Osteocyte (in vitro differentiated cells): ENCODE data around the gene DDX10. TPM values are rescaled to one million over a fixed set of nuclear protein-coding genes. Genes with fewer than 3 reads are reported as not detected.

Experiments
- DNase-seq: peaks from one replicate; pipeline ENCODE4 v3.0.0; 2021; ENCODE audit warnings: mixed read lengths; ENCODE audit not compliant: unreplicated experiment; ENCODE audit errors: extremely low spot score
- H3K27ac Mint-ChIP-seq: one replicate; pipeline ENCODE4 v1.8.0; 2021; ENCODE audit warnings: mild to moderate bottlenecking, mixed read lengths; ENCODE audit not compliant: unreplicated experiment
- H3K27me3 Mint-ChIP-seq: one replicate; pipeline ENCODE4 v1.8.0; 2021; ENCODE audit warnings: mixed read lengths; ENCODE audit not compliant: unreplicated experiment
- H3K36me3 Mint-ChIP-seq: one replicate; pipeline ENCODE4 v1.8.0; 2021; ENCODE audit warnings: mixed read lengths; ENCODE audit not compliant: unreplicated experiment
- H3K4me1 Mint-ChIP-seq: one replicate; pipeline ENCODE4 v1.8.0; 2021; ENCODE audit warnings: mixed read lengths; ENCODE audit not compliant: unreplicated experiment
- H3K4me3 Mint-ChIP-seq: one replicate; pipeline ENCODE4 v1.8.0; 2021; ENCODE audit warnings: mild to moderate bottlenecking, moderate library complexity, mixed read lengths; ENCODE audit not compliant: unreplicated experiment
- H3K9me3 Mint-ChIP-seq: one replicate; pipeline ENCODE4 v1.8.0; 2021; ENCODE audit warnings: mixed read lengths; ENCODE audit not compliant: unreplicated experiment
- total RNA-seq: library from RNA; stranded (reverse); gene quantifications from 2 replicates; pipeline ENCODE4 v1.2.1, GENCODE V29; 2021
- TF ChIP-seq, protein P1 (sequence below): fragments of 200-600 bp; sonication (generic); IDR thresholded peaks from 2 replicates; pipeline ENCODE4 v1.5.0; 2021; ENCODE audit warnings: antibody characterized with exemption, mild to moderate bottlenecking, moderate library complexity

Gene DDX10
- total RNA-seq, 1 donor from 2014 or later: 34.6 TPM

GRCh38 chr11:108654994-108655631 lies 9.8 kb upstream of the DDX10 start:
- H3K36me3 Mint-ChIP-seq: no peaks in the 10 kb centered on the region
- H3K9me3 Mint-ChIP-seq: peaks cover 8% of the 10 kb centered on the region
- no peak for DNase-seq
- TF ChIP-seq, protein P1, sequence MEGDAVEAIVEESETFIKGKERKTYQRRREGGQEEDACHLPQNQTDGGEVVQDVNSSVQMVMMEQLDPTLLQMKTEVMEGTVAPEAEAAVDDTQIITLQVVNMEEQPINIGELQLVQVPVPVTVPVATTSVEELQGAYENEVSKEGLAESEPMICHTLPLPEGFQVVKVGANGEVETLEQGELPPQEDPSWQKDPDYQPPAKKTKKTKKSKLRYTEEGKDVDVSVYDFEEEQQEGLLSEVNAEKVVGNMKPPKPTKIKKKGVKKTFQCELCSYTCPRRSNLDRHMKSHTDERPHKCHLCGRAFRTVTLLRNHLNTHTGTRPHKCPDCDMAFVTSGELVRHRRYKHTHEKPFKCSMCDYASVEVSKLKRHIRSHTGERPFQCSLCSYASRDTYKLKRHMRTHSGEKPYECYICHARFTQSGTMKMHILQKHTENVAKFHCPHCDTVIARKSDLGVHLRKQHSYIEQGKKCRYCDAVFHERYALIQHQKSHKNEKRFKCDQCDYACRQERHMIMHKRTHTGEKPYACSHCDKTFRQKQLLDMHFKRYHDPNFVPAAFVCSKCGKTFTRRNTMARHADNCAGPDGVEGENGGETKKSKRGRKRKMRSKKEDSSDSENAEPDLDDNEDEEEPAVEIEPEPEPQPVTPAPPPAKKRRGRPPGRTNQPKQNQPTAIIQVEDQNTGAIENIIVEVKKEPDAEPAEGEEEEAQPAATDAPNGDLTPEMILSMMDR: peak; percentile 64
- no peak overlapping the region for H3K27ac Mint-ChIP-seq
- peaks cover 7% of the 10 kb centered on the region for H3K27me3 Mint-ChIP-seq
- H3K4me3 Mint-ChIP-seq: no peak overlapping the region
- no peaks in the 10 kb centered on the region for H3K4me1 Mint-ChIP-seq

GRCh38 chr11:108662700-108663099 lies 2.2 kb upstream of the DDX10 start:
- Mint-ChIP-seq H3K36me3 (no peaks in the 10 kb centered on the region), H3K4me1 (peaks cover 26% of the 10 kb centered on the region), H3K27me3 (peaks cover 2% of the 10 kb centered on the region), H3K9me3 (no peaks in the 10 kb centered on the region), H3K4me3 (no peak overlapping the region), H3K27ac (no peak overlapping the region)
- DNase-seq: no peak
- TF ChIP-seq, protein P1: no peak

DNA sequence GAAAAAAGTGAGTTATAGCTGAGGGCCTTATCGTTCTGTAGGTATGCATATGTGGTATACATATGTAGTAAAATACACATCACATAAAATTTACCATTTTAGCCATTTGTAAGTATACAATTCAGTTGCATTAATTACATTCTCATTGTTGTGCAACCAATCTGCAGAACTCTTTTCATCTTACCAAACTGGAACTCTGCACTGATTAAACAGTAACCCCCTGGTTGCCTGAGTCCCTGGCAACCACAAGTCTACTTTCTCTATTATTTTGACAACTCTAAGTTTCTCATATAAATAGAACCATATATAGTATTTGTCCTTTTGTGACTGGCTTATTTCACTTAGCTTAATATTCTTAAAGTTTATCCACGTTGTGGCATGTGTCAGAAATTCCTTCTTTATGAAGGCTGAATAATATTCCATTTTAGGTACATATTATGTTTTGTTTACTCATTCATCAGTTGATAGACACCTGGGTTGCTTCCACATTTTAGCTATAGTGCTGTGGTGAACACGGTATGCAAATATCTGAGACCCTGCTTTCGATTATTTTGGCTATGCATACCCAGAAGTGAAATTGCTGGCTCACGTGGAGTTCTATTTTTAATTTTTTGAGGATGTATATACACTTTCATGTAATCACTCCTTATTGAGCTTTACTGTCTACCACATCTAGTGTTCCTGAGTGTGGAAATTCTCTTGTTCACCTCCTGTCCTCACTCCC lies 1.6 kb upstream of the DDX10 start:
- H3K4me1 Mint-ChIP-seq: peaks cover 29% of the 10 kb centered on the region
- TF ChIP-seq, protein P1: no peak
- H3K27me3 Mint-ChIP-seq: peaks cover 1% of the 10 kb centered on the region
- H3K36me3 Mint-ChIP-seq: no peaks in the 10 kb centered on the region
- no peak overlapping the region for H3K27ac Mint-ChIP-seq
- no peaks in the 10 kb centered on the region for H3K9me3 Mint-ChIP-seq
- DNase-seq: no peak
- no peak overlapping the region for H3K4me3 Mint-ChIP-seq

- no peaks in the 10 kb centered on the region for H3K9me3 Mint-ChIP-seq
- peak overlapping the region; percentile 100 for H3K4me3 Mint-ChIP-seq
- no peak for DNase-seq
- no peak overlapping the region for H3K27ac Mint-ChIP-seq
- TF ChIP-seq, protein P1: no peak
- H3K27me3 Mint-ChIP-seq: no peaks in the 10 kb centered on the region
- H3K4me1 Mint-ChIP-seq: peaks cover 48% of the 10 kb centered on the region
- H3K36me3 Mint-ChIP-seq: peaks cover 3% of the 10 kb centered on the region
Observed at GRCh38 chr11:108666373-108666772, 1.5 kb downstream of the DDX10 start.

DNA sequence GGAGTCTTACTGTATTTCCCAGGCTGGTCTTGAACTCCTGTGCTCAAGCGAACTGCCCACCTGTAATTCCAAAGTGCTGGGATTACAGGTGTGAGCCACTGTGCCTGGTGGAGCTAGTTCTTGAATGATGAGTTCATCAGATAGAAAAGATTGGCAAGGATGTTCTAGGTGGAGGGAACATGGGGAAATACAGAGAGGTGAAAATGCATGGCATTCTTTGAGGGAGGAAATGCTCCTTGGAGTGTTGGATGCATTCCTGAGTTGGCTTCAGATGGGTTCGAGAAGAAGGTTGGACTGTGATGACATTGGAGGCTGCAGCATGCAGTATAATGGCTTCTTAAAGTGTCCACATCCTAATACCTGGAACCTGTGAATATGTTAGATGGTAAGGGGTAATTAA lies 4.4 kb downstream of the DDX10 start:
- no peak overlapping the region for H3K4me3 Mint-ChIP-seq
- peaks cover 60% of the 10 kb centered on the region for H3K4me1 Mint-ChIP-seq
- no peaks in the 10 kb centered on the region for H3K27me3 Mint-ChIP-seq
- H3K36me3 Mint-ChIP-seq: peaks cover 3% of the 10 kb centered on the region
- H3K27ac Mint-ChIP-seq: no peak overlapping the region
- no peaks in the 10 kb centered on the region for H3K9me3 Mint-ChIP-seq
- TF ChIP-seq, protein P1: no peak
- DNase-seq: no peak
